NCI-H2171 treated with DMSO at 0.1 percent for 48 hours (cell line): ENCODE results near the gene GTF2H4.

ENCODE experiments used
- DNase-seq: peaks from one replicate; lab custom pipeline; 2025; lab: John Stamatoyannopoulos, UW

Gene GTF2H4

GRCh38 chr6:30960907-30961673, 53.1 kb downstream of the GTF2H4 start:
- no peak for DNase-seq

GRCh38 chr6:30962716-30963115, 54.7 kb downstream of the GTF2H4 start:
- no peak for DNase-seq

- no peak for DNase-seq
Observed at GRCh38 chr6:30963641-30964040, 55.6 kb downstream of the GTF2H4 start.
